HL-60/S4 treated with retinoic acid at 250 ng/mL for 4 days and 3 days (cell line): ENCODE results near the gene MAPK8.
"Not testable (repeated sequence)": the region's sequence is repeated elsewhere in the genome, so short reads cannot be mapped to it uniquely, and the experiment has no call there.

ENCODE experiments used
- in situ Hi-C: fragments of 300-500 bp; cut with MboI; formaldehyde crosslinking; loops from 2 replicates; pipeline ENCODE4 v1.7.0; 2022; ENCODE audit warnings: low sequenced_read_pairs

The MAPK8 gene

DNA sequence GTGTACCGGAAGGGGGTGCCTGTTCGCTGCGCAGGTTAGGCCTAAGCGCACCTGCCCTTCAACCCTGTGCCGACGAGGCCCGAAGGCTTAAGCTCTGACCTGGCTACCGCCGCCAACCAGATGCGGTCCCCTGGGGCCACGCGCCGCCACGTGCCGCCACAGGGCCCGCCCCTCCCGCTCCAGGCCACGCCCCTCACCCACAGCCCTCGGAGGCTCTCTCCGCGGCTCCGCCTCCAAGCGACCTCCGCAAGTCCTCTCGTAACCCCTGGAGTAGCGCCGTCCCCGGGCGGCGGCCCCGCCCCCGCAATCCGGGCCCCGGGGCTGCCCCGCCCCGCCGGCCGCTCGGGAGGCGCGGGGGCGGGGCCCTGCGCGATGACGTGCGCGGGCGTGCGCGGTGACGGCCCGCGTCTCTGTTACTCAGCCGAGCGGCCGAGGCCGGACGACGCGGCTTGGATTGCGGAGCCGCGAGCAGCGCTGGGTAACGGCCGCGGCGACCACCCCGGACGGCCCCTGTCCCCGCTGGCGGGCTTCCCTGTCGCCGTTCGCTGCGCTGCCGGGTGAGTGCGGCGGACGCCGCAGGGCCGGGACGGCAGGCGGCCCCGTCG, at the start of gene MAPK8:
Gene MAPK8 (plus strand): TSS at position 413 of the 605 bp plus-strand sequence. CDS start 94,984 bp downstream, outside the sequence.
- in situ Hi-C loops, result no loop called here

GRCh38 chr10:48257407-48257961, 49.0 kb upstream of the MAPK8 start:
- in situ Hi-C loops, result no loop called here

GRCh38 chr10:48258105-48258504, 48.4 kb upstream of the MAPK8 start:
- in situ Hi-C loops, result no loop called here

GRCh38 chr10:48266528-48266927, 39.9 kb upstream of the MAPK8 start:
- in situ Hi-C loops, result no loop called here

GRCh38 chr10:48271047-48271730, 35.3 kb upstream of the MAPK8 start:
- in situ Hi-C loops, result no loop called here

GRCh38 chr10:48272682-48273081, 33.8 kb upstream of the MAPK8 start:
- in situ Hi-C loops, result no loop called here

GRCh38 chr10:48273741-48274140, 32.7 kb upstream of the MAPK8 start:
- in situ Hi-C loops, result no loop called here

DNA sequence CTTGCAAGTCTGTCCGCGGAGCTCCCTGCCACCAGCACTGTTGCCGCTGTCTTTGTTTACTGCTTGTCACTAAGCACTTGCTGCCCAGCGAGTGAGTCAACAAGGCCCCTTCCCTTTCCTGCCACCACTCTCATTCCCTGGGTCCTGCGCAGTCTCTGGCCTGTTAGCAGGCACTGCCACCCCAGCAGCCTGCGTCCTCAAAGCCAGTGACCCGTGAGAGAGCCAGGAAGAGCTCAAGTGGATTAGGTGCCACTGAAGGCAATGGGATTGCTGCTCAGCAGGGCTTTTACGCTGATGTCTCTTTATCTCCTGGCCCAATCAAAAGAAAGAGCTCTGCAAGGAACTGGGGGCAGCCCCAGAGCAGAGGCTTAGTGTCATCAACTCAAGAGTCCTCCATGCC, 31.8 kb upstream of the MAPK8 start, which contains the start of gene FRMPD2:
Gene FRMPD2 (minus strand): TSS at position 61 of the 400 bp plus-strand sequence. CDS start 129 bp downstream, outside the sequence.
- in situ Hi-C loops, result no loop called here

GRCh38 chr10:48277093-48277492, 29.4 kb upstream of the MAPK8 start:
- in situ Hi-C loops, result no loop called here

- in situ Hi-C loops, result no loop called here
These were observed 27.3 kb upstream of the MAPK8 start for GRCh38 chr10:48279081-48279751.

DNA sequence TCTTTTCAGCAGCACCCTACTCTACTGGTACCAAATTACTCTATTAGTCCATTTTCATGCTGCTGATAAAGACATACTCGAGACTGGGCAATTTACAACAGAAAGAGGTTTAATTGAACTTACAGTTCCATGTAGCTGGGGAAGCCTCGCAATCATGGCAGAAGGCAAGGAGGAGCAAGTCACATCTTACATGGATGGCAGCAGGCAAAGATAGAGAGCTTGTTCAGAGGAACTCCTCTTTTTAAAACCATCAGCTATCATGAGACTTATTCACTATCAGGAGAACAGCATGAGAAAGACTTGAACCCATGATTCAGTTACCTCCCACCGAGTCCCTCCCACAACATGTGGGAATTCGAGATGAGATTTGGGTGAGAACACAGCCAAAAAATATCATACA, 24.8 kb upstream of the MAPK8 start:
- in situ Hi-C loops, result not testable (repeated sequence)

DNA sequence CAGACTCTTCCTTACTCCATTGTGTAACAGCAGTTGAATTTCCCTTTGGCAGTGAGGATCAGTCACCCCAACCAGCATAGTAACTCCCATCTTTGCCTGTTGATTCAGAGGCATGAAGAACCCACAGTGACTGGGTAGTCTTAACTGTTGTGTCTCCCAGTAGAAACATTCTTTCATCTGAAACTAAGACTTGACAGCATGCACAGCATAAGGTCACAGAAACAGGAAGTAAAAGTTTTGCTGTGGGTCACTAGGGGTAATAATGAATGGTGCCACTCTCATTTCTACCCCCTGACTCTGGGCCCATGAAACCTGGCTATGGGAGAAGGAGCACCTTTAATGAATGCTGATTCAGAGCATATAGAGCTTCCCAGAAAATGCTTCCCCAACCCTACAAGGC, 23.6 kb upstream of the MAPK8 start:
- in situ Hi-C loops, result no loop called here

- in situ Hi-C loops, result no loop called here
These were observed 22.4 kb upstream of the MAPK8 start for GRCh38 chr10:48284002-48284546.

GRCh38 chr10:48284811-48285210, 21.7 kb upstream of the MAPK8 start:
- in situ Hi-C loops, result no loop called here

DNA sequence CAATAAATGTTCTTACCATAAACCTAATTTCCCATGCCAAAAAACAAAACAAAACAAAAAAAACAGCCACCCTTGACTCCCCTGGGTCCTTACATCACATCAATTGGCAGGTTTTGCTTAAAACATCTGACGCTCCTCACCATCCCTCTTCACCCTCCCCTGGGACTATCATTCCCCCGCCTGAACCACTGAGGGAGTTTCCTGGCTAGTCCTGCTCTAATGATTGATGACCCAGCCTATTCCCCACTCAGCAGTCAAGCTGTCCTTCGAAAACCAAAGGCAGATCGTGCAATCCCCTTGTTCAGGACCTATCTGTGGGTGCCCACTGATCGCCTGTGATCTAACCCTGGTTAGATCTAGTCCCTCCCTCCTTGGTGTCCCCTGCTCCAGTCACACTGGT, 20.8 kb upstream of the MAPK8 start:
- in situ Hi-C loops, result no loop called here

GRCh38 chr10:48286356-48286755, 20.1 kb upstream of the MAPK8 start:
- in situ Hi-C loops, result no loop called here

GRCh38 chr10:48287417-48288391, 18.8 kb upstream of the MAPK8 start:
- in situ Hi-C loops, result no loop called here

DNA sequence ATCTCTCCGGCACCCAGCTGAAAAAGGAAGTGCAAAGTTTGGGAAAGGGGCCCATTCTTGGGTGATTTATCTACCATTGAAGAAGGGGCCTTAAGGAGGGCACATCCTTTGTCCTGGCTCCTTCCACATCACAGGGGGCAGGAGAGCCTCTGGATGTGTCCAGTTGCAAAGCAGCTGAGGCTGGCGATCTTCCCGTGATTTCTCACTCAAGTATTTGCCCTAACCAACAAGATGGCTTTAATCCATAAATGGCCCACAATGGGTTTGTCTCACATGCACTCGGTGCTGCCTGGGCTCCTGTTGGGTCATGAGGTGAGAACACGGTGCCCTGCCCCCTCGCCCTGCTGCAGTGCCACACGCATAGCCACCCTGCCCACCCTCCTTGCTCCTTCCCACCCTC, 17.8 kb upstream of the MAPK8 start:
- in situ Hi-C loops, result no loop called here

DNA sequence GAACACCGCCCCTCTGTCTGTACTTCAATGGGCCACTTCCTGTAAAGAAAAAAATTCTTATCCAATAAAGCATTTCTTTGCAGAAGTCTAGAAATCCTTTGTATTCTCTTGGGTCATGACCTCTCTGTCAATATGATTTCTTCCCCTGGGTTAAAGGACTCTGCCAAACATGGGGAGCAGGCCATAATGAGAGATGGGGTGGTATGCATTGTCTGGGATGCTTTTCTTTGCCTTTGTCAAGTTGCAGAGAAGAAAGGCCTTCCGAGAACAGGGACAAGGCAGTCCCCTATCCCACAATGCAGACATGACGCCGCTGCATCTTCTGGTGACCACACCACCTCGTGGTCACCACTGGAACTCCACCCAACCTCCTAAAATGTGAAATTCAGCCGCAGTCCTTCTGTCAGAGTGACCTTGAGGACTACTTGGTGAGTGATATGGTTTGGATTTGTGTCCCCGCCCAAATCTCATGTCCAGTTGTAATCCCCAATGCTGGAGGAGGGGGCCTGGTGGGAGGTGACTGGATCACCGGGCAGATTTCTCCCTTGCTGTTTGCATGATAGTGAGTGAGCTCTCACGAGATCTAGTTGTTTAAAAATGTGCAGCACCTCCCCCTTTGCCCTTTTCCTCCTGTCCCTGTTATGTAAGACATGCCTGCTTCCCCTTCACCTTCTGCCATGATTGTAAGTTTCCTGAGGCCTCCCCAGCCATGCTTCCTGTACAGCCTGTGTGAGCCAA, 16.8 kb upstream of the MAPK8 start:
- in situ Hi-C loops, result no loop called here

DNA sequence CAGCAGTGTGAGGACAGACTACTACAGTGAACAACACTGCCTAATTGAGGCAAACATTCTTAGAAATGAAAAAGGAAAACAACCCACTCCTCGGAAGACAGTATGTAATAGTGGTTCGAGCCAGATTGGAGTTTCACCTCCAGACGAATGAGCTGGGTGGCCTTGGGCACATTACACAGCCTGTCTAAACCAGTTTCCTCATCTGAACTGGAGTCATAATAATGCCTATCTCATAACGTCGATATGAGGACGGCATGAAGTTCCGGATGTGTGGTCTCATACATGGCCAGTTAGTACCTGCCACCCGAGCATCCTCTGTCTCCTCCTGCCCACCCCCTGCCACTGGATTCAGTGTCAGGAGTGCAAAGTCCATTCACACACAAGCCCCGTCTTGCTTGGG, 16.2 kb upstream of the MAPK8 start:
- in situ Hi-C loops, result no loop called here
